ENCODE data around the gene UTP4.

GRCh38 chr16:69114346-69114975 is 18.0 kb upstream of the UTP4 start:
- TF ChIP-seq POLR2A (IDR thresholded peaks at IDR 0.05; ENCODE audit: borderline replicate concordance, extremely low read depth, insufficient read depth, insufficient read length) (no peak), POLR2AphosphoS5 (IDR thresholded peaks at IDR 0.05; ENCODE audit: low read depth, low read length) (no peak), CTCF (IDR thresholded peaks at IDR 0.05 in 2 of 3, conservative IDR thresholded peaks at IDR 0.05 in 1 of 3; ENCODE audit: borderline replicate concordance in 1 of 3, insufficient read depth in 1 of 3, low read depth in 2 of 3, low read length in 2 of 3) (no peak), SP1 (IDR thresholded peaks at IDR 0.05; ENCODE audit: low read depth) (no peak), SIN3A (IDR thresholded peaks at IDR 0.05; ENCODE audit: low read depth) (no peak), EZH2 (IDR thresholded peaks at IDR 0.05) (no peak), REST (IDR thresholded peaks at IDR 0.05; ENCODE audit: low read depth) (no peak), ELF1 (IDR thresholded peaks at IDR 0.05; ENCODE audit: borderline replicate concordance, low read depth) (no peak), ATF3 (IDR thresholded peaks at IDR 0.05) (no peak), EZH2phosphoT487 (IDR thresholded peaks at IDR 0.05; ENCODE audit: borderline replicate concordance) (no peak), ZFX (IDR thresholded peaks at IDR 0.05) (no peak)
- TF ChIP-seq, protein P1, sequence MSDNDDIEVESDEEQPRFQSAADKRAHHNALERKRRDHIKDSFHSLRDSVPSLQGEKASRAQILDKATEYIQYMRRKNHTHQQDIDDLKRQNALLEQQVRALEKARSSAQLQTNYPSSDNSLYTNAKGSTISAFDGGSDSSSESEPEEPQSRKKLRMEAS (IDR thresholded peaks at IDR 0.05) = no peak

All from HCT116 (cell line).